Measurements from ENCODE around the gene GIGYF2.

DNA sequence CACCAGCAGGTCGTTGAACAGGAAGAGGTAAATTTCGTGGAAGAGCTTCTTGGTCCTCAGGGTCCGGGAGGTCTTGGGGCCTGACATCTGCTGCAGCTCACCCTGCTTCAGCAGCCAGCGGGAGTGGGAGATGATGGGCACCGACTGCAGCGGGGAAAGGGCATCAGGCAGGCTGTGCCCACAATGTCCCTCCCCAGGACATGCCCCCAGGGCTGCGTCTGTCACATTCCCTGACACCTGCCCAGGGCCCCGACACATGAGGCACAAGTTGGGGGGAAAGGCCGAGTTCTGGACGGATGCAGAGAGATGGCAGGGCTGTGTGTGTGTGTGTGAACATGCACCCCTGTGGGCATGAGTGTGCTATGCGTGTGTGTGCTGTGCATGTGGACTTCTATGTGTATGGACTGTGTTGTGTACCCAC is 186.9 kb downstream of the GIGYF2 start:
- TF ChIP-seq SIN3A (IDR thresholded peaks at IDR 0.05; ENCODE audit: low read depth) (no peak), EZH2 (IDR thresholded peaks at IDR 0.05) (no peak), ZBTB33 (IDR thresholded peaks at IDR 0.05; ENCODE audit: extremely low read depth, insufficient replicate concordance, low read length) (no peak)
- TF ChIP-seq, protein P1, sequence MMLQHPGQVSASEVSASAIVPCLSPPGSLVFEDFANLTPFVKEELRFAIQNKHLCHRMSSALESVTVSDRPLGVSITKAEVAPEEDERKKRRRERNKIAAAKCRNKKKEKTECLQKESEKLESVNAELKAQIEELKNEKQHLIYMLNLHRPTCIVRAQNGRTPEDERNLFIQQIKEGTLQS (IDR thresholded peaks at IDR 0.05) = no peak

All from HCT116 (cell line).